K562 (cell line): ENCODE data around the gene TLR1.

Experiments
- MAFG ChIP-seq: fragments of 450-650 bp; conservative IDR thresholded peaks from 2 replicates; pipeline ENCODE4 v1.6.1; 2016; ENCODE audit warnings: missing genetic modification characterization, missing compliant biosample characterization
- POLR2AphosphoS5 ChIP-seq: IDR thresholded peaks from 2 replicates; pipeline ENCODE4 v1.6.1; 2011; ENCODE audit warnings: mild to moderate bottlenecking, low read depth, low read length, moderate library complexity; ENCODE audit not compliant: control insufficient read depth, insufficient read depth
- ZNF717 ChIP-seq: fragments of 250-450 bp; sonication (Bioruptor Pico); IDR thresholded peaks from 2 replicates; pipeline ENCODE4 v1.5.0; 2021

GRCh38 chr4:38757945-38758600, 46.5 kb downstream of the TLR1 start:
- no peak for TF ChIP-seq MAFG (tag)
- TF ChIP-seq POLR2AphosphoS5 = no peak
- no peak for TF ChIP-seq ZNF717 (CRISPR knock-in tag)
